GM13977 (cell line): ENCODE results near the gene GRK4.
A peak's percentile ranks its signal among the peaks of the same experiment; 100 is the strongest.

Experiments used
- DNase-seq: peaks from one replicate; pipeline ENCODE4 v3.0.0; 2012; ENCODE audit warnings: low spot score
- in situ Hi-C: fragments of 300-500 bp; cut with MboI; formaldehyde crosslinking; loops from one replicate; pipeline ENCODE4 v1.12.0; 2022; ENCODE audit warnings: low sequenced_read_pairs, low pct_unique_long_range_greater_than_20kb, mixed read lengths, inconsistent platforms; ENCODE audit not compliant: unreplicated experiment
- TF ChIP-seq, protein P1 (sequence below): IDR thresholded peaks from 2 replicates; pipeline ENCODE4 v1.5.1; 2012; ENCODE audit warnings: mild to moderate bottlenecking, control low read depth; ENCODE audit not compliant: insufficient read depth; ENCODE audit errors: extremely low read depth, missing control alignments

GRK4 gene

DNA sequence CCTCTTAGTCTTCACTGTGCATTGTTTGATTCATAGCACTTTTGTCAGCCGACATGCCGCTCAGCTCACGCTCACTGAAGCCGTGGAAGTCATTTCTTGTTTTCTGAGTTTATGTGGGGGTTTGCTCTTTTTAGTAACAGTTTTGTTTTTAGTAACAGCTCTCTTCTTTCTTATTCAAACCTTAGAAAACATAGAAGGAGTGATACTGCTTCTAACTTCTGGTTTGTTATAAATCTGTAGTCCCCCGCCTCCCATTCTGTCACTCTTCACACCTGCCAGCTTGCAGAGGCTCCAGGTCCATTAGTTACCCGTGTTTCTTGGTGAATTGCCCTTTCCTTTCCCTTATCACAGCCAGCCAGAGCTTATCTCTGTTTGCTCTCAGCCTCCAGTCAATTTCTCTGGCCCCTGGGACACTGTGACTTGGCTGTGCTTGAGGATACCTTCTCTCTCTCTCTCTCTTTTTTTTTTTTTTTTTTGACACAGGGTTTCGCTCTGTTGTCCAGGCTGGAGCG lies 50.5 kb downstream of the GRK4 start:
- TF ChIP-seq, protein P1, sequence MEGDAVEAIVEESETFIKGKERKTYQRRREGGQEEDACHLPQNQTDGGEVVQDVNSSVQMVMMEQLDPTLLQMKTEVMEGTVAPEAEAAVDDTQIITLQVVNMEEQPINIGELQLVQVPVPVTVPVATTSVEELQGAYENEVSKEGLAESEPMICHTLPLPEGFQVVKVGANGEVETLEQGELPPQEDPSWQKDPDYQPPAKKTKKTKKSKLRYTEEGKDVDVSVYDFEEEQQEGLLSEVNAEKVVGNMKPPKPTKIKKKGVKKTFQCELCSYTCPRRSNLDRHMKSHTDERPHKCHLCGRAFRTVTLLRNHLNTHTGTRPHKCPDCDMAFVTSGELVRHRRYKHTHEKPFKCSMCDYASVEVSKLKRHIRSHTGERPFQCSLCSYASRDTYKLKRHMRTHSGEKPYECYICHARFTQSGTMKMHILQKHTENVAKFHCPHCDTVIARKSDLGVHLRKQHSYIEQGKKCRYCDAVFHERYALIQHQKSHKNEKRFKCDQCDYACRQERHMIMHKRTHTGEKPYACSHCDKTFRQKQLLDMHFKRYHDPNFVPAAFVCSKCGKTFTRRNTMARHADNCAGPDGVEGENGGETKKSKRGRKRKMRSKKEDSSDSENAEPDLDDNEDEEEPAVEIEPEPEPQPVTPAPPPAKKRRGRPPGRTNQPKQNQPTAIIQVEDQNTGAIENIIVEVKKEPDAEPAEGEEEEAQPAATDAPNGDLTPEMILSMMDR = no peak
- DNase-seq = peak; percentile 71
- in situ Hi-C loops = no loop called here

DNA sequence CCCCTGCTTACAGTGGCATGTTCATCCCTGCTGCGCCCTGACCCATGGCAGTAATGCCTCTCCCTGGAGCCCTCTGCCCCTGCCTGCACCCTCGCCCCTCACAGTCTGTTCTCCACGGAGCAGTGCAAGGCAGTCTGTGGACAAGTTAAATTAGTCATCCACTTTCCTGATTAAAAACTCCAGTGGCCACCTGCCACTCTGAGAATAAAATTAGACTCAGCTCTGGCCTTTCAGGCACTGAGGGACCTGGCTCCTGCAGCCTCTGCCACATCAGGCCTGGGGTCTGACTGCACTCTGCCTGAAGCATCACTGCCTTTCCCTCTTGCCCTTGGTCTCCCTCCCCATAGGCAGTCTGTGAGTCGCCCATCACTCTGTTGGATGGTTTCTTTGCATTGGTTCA lies 53.6 kb downstream of the GRK4 start:
- in situ Hi-C loops = no loop called here
- TF ChIP-seq, protein P1 = no peak
- no peak for DNase-seq

DNA sequence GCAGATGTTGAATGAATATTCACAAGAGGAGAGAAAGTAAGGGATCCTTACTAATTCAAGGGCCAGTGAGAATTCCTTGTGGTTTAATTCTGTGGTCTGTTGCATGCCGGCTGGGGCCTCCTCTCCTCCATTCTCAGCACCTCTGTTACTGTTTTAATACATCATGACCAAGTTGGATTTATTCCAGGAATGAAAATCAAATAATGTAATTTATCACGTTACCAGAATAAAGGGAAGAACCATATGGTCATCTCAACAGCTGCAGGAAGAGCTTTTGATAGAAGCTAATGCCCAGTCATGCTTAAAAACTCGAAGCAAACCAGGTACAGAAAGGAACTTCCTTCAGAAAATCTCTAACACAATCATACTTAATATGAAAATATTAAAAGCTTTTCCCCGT lies 54.1 kb downstream of the GRK4 start:
- in situ Hi-C loops = no loop called here
- TF ChIP-seq, protein P1 = no peak
- DNase-seq = no peak

DNA sequence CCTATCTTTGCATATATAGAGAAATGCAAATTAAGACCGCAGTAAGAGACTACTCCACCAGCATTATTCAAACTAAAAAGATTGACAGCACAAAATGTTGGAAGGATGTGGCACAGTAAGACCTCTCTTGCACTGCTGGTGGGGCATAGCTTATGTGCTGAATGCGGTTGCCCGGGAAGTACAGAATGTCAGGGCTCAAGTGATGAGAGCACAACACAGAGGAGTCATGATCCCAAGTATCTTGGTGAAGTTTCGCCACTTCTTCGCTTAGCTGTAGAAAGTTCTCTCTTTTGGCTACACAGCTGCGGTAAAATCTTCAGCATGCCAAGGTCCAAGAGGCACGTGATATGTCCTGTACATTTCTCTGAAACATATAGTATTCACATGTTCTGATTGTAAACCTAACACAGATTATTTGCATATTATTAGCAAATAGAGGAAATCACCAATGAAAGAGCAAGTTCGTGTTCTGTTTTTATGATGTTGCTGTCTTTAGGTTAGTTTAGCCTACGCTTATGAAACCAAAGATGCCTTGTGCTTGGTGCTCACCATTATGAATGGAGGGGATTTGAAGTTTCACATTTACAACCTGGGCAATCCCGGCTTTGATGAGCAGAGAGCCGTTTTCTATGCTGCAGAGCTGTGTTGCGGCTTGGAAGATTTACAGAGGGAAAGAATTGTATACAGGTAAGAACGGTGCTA lies 55.9 kb downstream of the GRK4 start:
- no peak for DNase-seq
- in situ Hi-C loops = no loop called here
- TF ChIP-seq, protein P1 = no peak

DNA sequence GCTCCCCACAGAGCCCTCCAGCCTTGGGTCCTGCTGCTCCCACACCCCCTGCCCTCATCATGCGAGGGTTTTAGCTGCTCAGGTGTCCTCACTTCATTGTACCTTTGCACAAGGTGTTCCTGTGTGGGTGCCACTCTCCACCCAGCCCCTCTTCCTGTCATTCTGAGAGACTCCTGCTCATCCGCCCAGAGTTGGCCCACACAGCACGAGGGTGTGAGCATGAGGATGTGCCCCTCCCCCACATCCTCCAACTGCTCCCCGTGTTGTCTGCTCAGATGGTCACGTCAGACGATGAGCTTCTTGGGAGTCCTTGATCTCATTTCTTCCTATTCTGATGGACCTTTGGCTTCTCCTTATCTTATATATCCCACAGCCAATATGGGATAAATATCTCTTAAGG lies 57.8 kb downstream of the GRK4 start:
- DNase-seq = no peak
- in situ Hi-C loops = no loop called here
- TF ChIP-seq, protein P1 = no peak

DNA sequence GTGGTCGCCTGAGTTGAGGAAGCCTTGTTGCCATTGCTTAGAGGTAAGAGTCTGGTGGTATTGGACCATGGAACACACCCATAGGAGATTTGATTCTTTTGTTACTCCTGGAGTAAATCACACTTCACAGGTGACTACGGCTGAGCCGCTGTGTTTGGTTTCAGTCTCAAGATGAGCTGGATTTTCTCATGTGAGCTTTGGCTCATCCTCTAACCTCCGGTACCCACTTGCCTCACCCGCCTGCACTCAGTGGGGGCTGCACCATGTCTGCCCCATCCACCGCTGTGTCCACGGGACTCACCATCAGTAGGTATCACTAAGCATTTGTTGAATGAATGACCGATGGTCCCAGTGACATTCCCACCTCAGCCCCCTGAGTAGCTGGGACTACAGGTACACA lies 58.3 kb downstream of the GRK4 start:
- in situ Hi-C loops = no loop called here
- DNase-seq = peak; percentile 52
- TF ChIP-seq, protein P1 = no peak
